ENCODE results near the gene HSFX2.
"Not testable (repeated sequence)": the region's sequence is repeated elsewhere in the genome, so short reads cannot be mapped to it uniquely, and the experiment has no call there.

The HSFX2 gene

GRCh38 chrX:149633511-149633910, 38.4 kb upstream of the HSFX2 start:
- in situ Hi-C loops (cut with MboI; ENCODE audit: low sequenced_read_pairs, unreplicated experiment): loop anchor here (25.0 kb wide), 2 partner anchors 121 to 179 kb away; partner anchors contain the start of gene IDS
- no peak for DNase-seq (ENCODE audit: low spot score)
- TF ChIP-seq CTCF (IDR thresholded peaks at IDR 0.05; ENCODE audit: borderline replicate concordance, control extremely low read depth, extremely low read depth, insufficient read depth, missing control alignments): no peak

GRCh38 chrX:149631234-149632165, 36.4 kb upstream of the HSFX2 start, which contains the start of gene TMEM185A:
TSS of gene TMEM185A (minus strand) at chrX:149631792. CDS start at chrX:149631580, 212 bp downstream.
- DNase-seq (ENCODE audit: low spot score): peak; percentile 85
- TF ChIP-seq CTCF (IDR thresholded peaks at IDR 0.05; ENCODE audit: borderline replicate concordance, control extremely low read depth, extremely low read depth, insufficient read depth, missing control alignments): no peak
- in situ Hi-C loops (cut with MboI; ENCODE audit: low sequenced_read_pairs, unreplicated experiment): loop anchor here (25.0 kb wide), 2 partner anchors 119 to 181 kb away; partner anchors contain the start of gene IDS

GRCh38 chrX:149630681-149631233, 35.6 kb upstream of the HSFX2 start:
- in situ Hi-C loops (cut with MboI; ENCODE audit: low sequenced_read_pairs, unreplicated experiment): loop anchor here (25.0 kb wide), 2 partner anchors 118 to 182 kb away; partner anchors contain the start of gene IDS
- no peak for DNase-seq (ENCODE audit: low spot score)
- TF ChIP-seq CTCF (IDR thresholded peaks at IDR 0.05; ENCODE audit: borderline replicate concordance, control extremely low read depth, extremely low read depth, insufficient read depth, missing control alignments): no peak

DNA sequence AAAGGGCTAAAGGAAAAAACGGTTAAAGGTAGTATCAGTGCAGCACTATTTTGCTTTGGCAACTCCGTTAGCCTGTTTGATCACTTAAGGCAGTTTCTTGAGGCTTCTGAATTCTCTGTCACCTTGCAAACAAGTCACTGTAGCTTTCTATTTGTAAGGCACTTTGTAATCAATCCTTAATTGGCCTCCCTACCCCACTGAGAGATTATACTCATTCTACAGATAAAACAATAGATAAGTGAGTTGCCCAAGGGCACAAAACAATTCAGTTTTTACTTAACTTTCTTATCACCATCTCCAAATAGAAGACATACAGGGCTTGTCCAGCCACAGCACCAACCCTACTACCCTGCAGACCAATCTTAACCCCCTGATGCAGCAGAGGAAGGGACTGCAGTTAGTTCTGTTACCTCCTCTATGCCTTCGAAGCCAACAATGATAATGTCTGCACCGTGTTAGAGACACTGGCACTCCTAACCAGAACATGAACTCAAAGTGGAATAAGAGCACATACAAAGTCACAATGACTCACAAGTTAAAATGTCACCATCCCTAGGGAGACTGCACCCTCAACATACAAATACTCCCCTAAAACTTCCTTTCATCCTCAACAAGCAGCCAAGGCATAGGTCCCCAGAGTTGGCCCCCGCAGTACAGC, 34.7 kb upstream of the HSFX2 start:
- in situ Hi-C loops (cut with MboI; ENCODE audit: low sequenced_read_pairs, unreplicated experiment): loop anchor here (25.0 kb wide), 2 partner anchors 118 to 182 kb away; partner anchors contain the start of gene IDS
- no peak for DNase-seq (ENCODE audit: low spot score)
- no peak for TF ChIP-seq CTCF (IDR thresholded peaks at IDR 0.05; ENCODE audit: borderline replicate concordance, control extremely low read depth, extremely low read depth, insufficient read depth, missing control alignments)

GRCh38 chrX:149628768-149629167, 33.7 kb upstream of the HSFX2 start:
- no peak for TF ChIP-seq CTCF (IDR thresholded peaks at IDR 0.05; ENCODE audit: borderline replicate concordance, control extremely low read depth, extremely low read depth, insufficient read depth, missing control alignments)
- in situ Hi-C loops (cut with MboI; ENCODE audit: low sequenced_read_pairs, unreplicated experiment): loop anchor here (25.0 kb wide), 2 partner anchors 116 to 184 kb away; partner anchors contain the start of gene IDS
- no peak for DNase-seq (ENCODE audit: low spot score)

DNA sequence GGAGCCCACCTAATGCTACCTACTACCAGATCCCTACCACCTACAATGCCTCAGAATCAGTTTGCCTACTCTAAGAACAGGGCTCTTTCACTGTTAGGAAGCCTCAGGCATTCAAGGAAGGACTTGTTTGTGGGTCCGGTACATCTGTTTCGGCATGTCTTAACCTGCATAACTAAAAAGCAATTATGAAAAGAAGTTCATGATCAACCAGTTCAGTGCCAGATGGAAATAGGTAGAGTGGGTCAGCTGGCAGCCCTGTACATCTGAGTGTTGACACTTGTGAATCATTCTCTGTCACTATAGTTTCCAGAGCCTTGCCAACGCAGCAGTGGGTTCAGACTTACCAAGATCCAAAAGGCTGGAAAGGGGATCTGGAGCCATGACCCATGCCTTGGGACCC, 33.2 kb upstream of the HSFX2 start:
- no peak for TF ChIP-seq CTCF (IDR thresholded peaks at IDR 0.05; ENCODE audit: borderline replicate concordance, control extremely low read depth, extremely low read depth, insufficient read depth, missing control alignments)
- no peak for DNase-seq (ENCODE audit: low spot score)
- in situ Hi-C loops (cut with MboI; ENCODE audit: low sequenced_read_pairs, unreplicated experiment): loop anchor here (25.0 kb wide), 2 partner anchors 116 to 184 kb away; partner anchors contain the start of gene IDS

DNA sequence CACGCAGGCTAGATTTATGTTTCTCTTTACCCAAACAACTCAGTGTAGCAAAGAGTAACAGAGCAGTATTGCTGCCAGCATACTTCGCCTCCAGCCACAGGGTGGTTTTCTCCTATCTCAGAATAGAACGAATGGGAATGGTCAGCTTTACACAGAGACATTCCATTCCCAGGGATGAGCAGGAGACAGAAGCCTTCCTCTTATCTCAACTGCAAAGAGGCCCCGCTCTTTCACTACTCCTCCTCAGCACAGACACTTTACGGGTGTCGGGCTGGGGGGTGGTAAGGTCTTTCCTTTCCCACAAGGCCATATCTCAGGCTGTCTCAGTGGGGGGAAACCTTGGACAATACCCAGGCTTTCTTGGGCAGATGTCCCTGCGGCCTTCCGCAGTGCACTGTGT, 31.7 kb upstream of the HSFX2 start:
- not testable (repeated sequence) for DNase-seq (ENCODE audit: low spot score)

DNA sequence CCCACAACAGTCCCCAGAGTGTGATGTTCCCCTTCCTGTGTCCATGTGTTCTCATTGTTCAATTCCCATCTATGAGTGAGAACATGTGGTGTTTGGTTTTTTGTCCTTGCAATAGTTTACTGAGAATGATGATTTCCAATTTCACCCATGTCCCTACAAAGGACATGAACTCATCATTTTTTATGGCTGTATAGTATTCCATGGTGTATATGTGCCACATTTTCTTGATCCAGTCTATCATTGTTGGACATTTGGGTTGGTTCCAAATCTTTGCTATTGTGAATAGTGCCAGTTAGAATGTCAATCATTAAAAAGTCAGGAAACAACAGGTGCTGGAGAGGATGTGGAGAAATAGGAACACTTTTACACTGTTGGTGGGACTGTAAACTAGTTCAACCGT, 24.5 kb upstream of the HSFX2 start:
- in situ Hi-C loops (cut with MboI; ENCODE audit: low sequenced_read_pairs, unreplicated experiment); DNase-seq (ENCODE audit: low spot score): not testable (repeated sequence)

More for the DNA sequence above, 31.7 kb upstream of the HSFX2 start:
- in situ Hi-C loops (cut with MboI; ENCODE audit: low sequenced_read_pairs, unreplicated experiment): loop anchor here (25.0 kb wide), 2 partner anchors 115 to 185 kb away; partner anchors contain the start of gene IDS
